ENCODE results near the gene SERPINC1. TPM values are rescaled to one million over a fixed set of nuclear protein-coding genes. Genes with fewer than 3 reads are reported as not detected.
"Not testable (repeated sequence)": the region's sequence is repeated elsewhere in the genome, so short reads cannot be mapped to it uniquely, and the experiment has no call there.

SERPINC1 gene
- total RNA-seq = not detected

DNA sequence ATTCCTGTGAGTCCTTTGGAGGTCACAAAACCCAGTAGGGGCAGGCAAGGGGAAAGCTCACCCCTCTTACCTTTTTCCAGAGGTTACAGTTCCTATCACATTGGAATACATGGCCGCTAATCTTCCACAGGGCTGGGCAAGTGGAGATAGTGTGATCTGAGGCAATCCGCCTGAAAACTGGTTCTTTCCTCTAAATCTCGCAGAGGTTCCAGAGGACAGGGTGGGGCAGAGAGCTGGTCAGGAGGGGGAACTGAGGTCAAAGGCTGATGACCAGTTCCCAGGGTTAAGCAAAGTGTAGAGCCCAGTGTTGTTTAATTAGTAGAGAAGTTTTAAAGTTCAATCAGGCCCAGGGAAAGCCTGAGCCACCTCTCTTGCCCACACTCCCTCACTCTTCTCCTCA, at the start of gene SERPINC1:
Gene SERPINC1, minus strand, starts transcription at position 179 of the 400 bp plus-strand sequence. Its CDS starts 68 bp downstream, at position 111.
- no peak within 1 kb of the TSS for H3K27ac Mint-ChIP-seq
- no peaks in the 10 kb centered on the region for H3K9me3 Mint-ChIP-seq
- no peak for DNase-seq
- POLR2A ChIA-PET = no interaction called here
- CTCF ChIA-PET = no interaction called here
- H3K27me3 Mint-ChIP-seq = no peaks in the 10 kb centered on the region
- intact Hi-C loops (cut with micrococcal nuclease) = no loop called here
- H3K4me1 Mint-ChIP-seq (ENCODE audit: low read depth) = no peaks in the 10 kb centered on the region
- no peak within 1 kb of the TSS for H3K4me3 Mint-ChIP-seq
- H3K36me3 Mint-ChIP-seq = no peaks in the 10 kb centered on the region

- H3K9me3 Mint-ChIP-seq; intact Hi-C loops (cut with micrococcal nuclease); H3K27me3 Mint-ChIP-seq; CTCF ChIA-PET; POLR2A ChIA-PET; H3K27ac Mint-ChIP-seq; DNase-seq; H3K4me1 Mint-ChIP-seq (ENCODE audit: low read depth); H3K4me3 Mint-ChIP-seq: not testable (repeated sequence)
- peaks cover 20% of the 10 kb centered on the region for H3K36me3 Mint-ChIP-seq
Observed at GRCh38 chr1:173965896-173966295, 48.8 kb upstream of the SERPINC1 start.

DNA sequence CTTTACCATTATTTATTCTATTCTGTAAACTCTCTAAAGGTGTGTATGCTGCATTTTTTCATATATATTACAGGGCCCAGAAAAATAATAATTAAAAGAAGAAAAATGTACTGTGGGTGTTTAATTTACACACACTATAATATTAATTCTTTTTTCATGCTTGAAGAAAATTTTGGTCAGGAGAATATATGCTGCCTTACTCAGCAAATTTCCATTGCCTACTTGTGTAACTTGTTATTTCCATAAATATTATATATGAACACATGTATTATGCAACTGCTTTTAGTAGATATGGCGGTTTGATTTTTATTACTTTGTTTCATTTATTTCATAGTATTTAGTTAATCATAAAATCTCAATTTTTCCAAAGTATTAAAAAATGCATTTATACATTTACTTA, 46.4 kb upstream of the SERPINC1 start:
- POLR2A ChIA-PET = no interaction called here
- Mint-ChIP-seq H3K36me3 (peaks cover 27% of the 10 kb centered on the region), H3K4me3 (no peak overlapping the region), H3K4me1 (ENCODE audit: low read depth) (no peaks in the 10 kb centered on the region), H3K9me3 (no peaks in the 10 kb centered on the region), H3K27me3 (no peaks in the 10 kb centered on the region), H3K27ac (no peak overlapping the region)
- intact Hi-C loops (cut with micrococcal nuclease) = no loop called here
- DNase-seq = no peak
- CTCF ChIA-PET = interaction anchor here (0.7 kb wide), 1 partner anchor 112 kb away, joined by 3 read pairs; no protein-coding TSS in a partner anchor

DNA sequence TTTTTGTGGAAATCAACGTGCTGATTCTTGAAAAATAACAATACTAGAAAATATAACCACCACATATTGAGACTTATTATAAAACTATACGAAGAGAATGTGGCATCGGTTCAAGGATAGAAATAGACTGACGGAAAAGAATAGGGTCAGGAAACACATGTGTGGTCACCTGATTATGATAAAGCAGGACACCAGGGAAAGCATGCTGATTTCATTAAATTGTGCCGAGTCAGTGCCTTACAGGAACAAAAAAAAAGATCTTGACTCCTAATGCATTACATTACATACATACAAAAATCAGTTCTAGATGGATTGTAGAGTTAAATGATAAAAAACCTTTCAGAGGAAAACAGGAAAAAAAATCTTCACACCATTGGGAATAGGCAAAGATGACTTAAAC, 43.5 kb upstream of the SERPINC1 start:
- intact Hi-C loops (cut with micrococcal nuclease) = no loop called here
- Mint-ChIP-seq H3K9me3 (no peaks in the 10 kb centered on the region), H3K27ac (no peak overlapping the region), H3K27me3 (no peaks in the 10 kb centered on the region), H3K4me1 (ENCODE audit: low read depth) (no peaks in the 10 kb centered on the region), H3K36me3 (peaks cover 29% of the 10 kb centered on the region), H3K4me3 (no peak overlapping the region)
- ChIA-PET CTCF (no interaction called here), POLR2A (no interaction called here)
- no peak for DNase-seq

DNA sequence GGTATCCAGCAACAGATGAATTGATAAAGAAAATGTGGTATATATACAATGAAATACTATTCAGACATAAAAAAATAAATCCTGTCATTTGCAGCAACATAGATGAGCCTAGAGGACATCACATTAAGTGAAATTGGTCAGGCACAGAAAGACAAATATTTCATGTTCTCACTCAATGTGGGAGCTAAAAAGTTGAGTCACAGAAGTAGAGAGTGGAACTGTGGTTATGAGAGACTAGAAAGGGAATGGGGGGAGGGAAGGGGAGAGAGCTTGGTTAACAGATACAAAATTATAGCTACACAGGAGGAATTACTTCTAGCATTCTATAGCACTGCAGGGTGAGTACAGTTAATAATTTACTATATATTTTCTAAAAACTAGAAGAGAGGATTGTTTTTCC, 37.1 kb upstream of the SERPINC1 start:
- Mint-ChIP-seq H3K36me3 (peaks cover 24% of the 10 kb centered on the region), H3K27ac (no peak overlapping the region), H3K9me3 (no peaks in the 10 kb centered on the region), H3K27me3 (no peaks in the 10 kb centered on the region), H3K4me1 (ENCODE audit: low read depth) (peaks cover 15% of the 10 kb centered on the region), H3K4me3 (no peak overlapping the region)
- DNase-seq = no peak
- ChIA-PET POLR2A (no interaction called here), CTCF (interaction anchor here (1.2 kb wide), 1 partner anchor 264 kb away, joined by 3 read pairs; no protein-coding TSS in a partner anchor)
- intact Hi-C loops (cut with micrococcal nuclease) = loop anchor here (5.0 kb wide), 1 partner anchor 82 kb away; no protein-coding TSS in a partner anchor

DNA sequence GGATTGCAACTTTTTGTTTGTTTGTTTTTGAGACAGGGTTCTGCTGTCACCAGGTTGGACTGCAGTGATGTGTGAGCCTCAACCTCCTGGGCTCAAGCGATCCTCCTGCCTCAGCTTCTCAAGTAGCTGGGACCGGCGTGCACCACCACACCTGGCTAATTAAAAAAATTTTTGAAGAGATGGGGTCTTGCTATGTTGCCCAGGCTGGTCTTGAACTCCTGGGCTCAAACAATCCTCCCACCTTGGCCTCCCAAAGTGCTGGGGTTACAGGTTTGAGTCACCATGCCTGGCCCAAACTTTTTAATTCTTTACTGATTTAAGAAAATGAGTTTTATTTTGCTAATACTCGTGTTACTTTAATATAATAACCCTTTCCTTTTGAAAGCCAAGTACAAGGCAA, 31.5 kb upstream of the SERPINC1 start:
- intact Hi-C loops (cut with micrococcal nuclease) = no loop called here
- no peak overlapping the region for H3K27ac Mint-ChIP-seq
- CTCF ChIA-PET = no interaction called here
- peaks cover 28% of the 10 kb centered on the region for H3K36me3 Mint-ChIP-seq
- no peaks in the 10 kb centered on the region for H3K9me3 Mint-ChIP-seq
- DNase-seq = no peak
- H3K27me3 Mint-ChIP-seq = no peaks in the 10 kb centered on the region
- H3K4me3 Mint-ChIP-seq = no peak overlapping the region
- POLR2A ChIA-PET = no interaction called here
- H3K4me1 Mint-ChIP-seq (ENCODE audit: low read depth) = peaks cover 10% of the 10 kb centered on the region

DNA sequence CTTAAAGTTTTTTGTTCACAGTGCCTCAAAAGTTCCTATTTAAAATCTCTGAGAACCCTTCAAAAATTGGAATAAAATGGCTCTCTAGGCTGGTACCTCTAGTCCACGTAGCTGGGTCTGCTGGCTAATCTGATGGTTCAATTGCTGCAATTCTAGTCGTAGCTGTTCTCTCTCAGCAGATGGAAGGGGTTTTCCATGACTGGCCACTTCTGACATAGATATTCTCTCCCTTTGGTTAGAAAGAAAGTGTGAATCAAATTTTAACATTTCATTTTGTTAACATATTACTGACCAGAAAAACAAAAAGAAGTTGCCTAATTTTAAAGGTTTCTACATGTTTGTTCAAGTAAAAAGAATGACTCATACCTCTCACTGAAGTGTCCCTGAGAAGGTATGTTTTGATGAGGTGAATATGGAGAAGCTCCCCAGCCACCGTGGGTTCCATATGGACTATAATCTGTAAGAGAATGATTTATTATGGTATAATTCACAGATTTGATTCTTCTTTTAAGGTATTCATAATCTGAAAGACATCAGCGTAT, 29.3 kb upstream of the SERPINC1 start:
- Mint-ChIP-seq H3K27me3 (no peaks in the 10 kb centered on the region), H3K27ac (peak overlapping the region; percentile 8), H3K36me3 (peaks cover 29% of the 10 kb centered on the region), H3K4me3 (no peak overlapping the region), H3K9me3 (no peaks in the 10 kb centered on the region), H3K4me1 (ENCODE audit: low read depth) (no peaks in the 10 kb centered on the region)
- CTCF ChIA-PET = no interaction called here
- DNase-seq = no peak
- intact Hi-C loops (cut with micrococcal nuclease) = no loop called here
- POLR2A ChIA-PET = interaction anchor here (1.0 kb wide), 1 partner anchor 11 kb away, joined by 3 read pairs; no protein-coding TSS in a partner anchor

GRCh38 chr1:173937062-173937461, 19.9 kb upstream of the SERPINC1 start:
- Mint-ChIP-seq H3K9me3 (no peaks in the 10 kb centered on the region), H3K4me3 (no peak overlapping the region), H3K36me3 (peaks cover 23% of the 10 kb centered on the region), H3K27ac (no peak overlapping the region), H3K4me1 (ENCODE audit: low read depth) (peaks cover 10% of the 10 kb centered on the region), H3K27me3 (no peaks in the 10 kb centered on the region)
- CTCF ChIA-PET = interaction anchor here (0.9 kb wide), 1 partner anchor 281 kb away, joined by 4 read pairs; no protein-coding TSS in a partner anchor
- DNase-seq = no peak
- intact Hi-C loops (cut with micrococcal nuclease) = no loop called here
- POLR2A ChIA-PET = no interaction called here

DNA sequence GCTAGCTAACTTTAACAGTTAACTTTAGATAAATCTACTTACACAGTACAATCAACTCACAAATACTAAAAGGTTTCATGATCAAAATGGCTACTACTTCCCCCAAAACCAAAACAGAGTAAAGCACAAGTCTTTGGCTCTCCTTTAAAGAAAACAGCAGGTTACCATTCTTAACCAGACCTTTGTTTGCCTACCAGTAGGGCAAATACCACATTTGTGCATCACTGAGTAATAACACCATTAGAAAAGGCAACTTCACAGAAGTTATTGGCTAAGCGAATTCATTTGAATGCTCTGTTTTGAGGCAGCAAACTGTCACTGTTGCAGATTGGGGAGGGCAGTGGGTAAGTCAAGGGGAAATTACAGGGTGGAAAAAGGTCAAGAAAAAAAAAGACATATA, 17.3 kb upstream of the SERPINC1 start:
- no peak overlapping the region for H3K27ac Mint-ChIP-seq
- no peak for DNase-seq
- no peaks in the 10 kb centered on the region for H3K27me3 Mint-ChIP-seq
- ChIA-PET POLR2A (no interaction called here), CTCF (interaction anchor here (1.2 kb wide), 1 partner anchor 57 kb away, joined by 3 read pairs; no protein-coding TSS in a partner anchor)
- H3K4me1 Mint-ChIP-seq (ENCODE audit: low read depth) = peaks cover 10% of the 10 kb centered on the region
- H3K4me3 Mint-ChIP-seq = no peak overlapping the region
- peaks cover 19% of the 10 kb centered on the region for H3K36me3 Mint-ChIP-seq
- intact Hi-C loops (cut with micrococcal nuclease) = no loop called here
- H3K9me3 Mint-ChIP-seq = no peaks in the 10 kb centered on the region

- H3K27me3 Mint-ChIP-seq; DNase-seq; intact Hi-C loops (cut with micrococcal nuclease); H3K4me3 Mint-ChIP-seq; H3K9me3 Mint-ChIP-seq; POLR2A ChIA-PET; H3K27ac Mint-ChIP-seq; H3K4me1 Mint-ChIP-seq (ENCODE audit: low read depth): not testable (repeated sequence)
- CTCF ChIA-PET = interaction anchor here (0.6 kb wide), 1 partner anchor 123 kb away, joined by 10 read pairs; no protein-coding TSS in a partner anchor
- H3K36me3 Mint-ChIP-seq = peaks cover 11% of the 10 kb centered on the region
Observed at GRCh38 chr1:173930541-173930940, 13.4 kb upstream of the SERPINC1 start.

GRCh38 chr1:173925306-173926242, 8.4 kb upstream of the SERPINC1 start:
- Mint-ChIP-seq H3K4me3 (no peak overlapping the region), H3K36me3 (peaks cover 3% of the 10 kb centered on the region), H3K27ac (no peak overlapping the region), H3K4me1 (ENCODE audit: low read depth) (no peaks in the 10 kb centered on the region), H3K27me3 (no peaks in the 10 kb centered on the region), H3K9me3 (no peaks in the 10 kb centered on the region)
- CTCF ChIA-PET = no interaction called here
- DNase-seq = no peak
- intact Hi-C loops (cut with micrococcal nuclease) = no loop called here
- POLR2A ChIA-PET = no interaction called here

DNA sequence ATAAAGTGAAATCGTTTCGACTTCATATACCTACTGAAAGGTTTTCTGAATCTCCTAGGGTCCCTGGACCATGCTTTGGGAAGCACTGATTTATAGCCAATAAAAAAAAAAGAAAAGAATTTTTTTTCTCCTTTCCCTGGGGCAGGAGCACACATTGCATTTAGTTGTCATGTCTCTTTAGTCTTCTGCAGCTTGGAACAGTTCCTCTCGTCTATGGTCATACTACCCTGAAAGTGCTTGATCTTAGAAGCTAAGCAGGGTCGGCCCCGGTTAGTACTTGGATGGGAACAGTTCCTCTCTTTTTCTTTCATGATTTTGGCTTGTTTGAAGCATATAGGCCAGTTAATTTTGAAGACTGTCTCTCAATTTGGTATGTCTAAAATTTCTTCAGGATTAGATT, 3.7 kb upstream of the SERPINC1 start:
- ChIA-PET POLR2A (no interaction called here), CTCF (interaction anchor here (0.9 kb wide), 1 partner anchor 15 kb away, joined by 3 read pairs; no protein-coding TSS in a partner anchor)
- no peak overlapping the region for H3K4me3 Mint-ChIP-seq
- H3K9me3 Mint-ChIP-seq = no peaks in the 10 kb centered on the region
- H3K4me1 Mint-ChIP-seq (ENCODE audit: low read depth) = no peaks in the 10 kb centered on the region
- intact Hi-C loops (cut with micrococcal nuclease) = no loop called here
- H3K27me3 Mint-ChIP-seq = no peaks in the 10 kb centered on the region
- DNase-seq = no peak
- H3K27ac Mint-ChIP-seq = no peak overlapping the region
- no peaks in the 10 kb centered on the region for H3K36me3 Mint-ChIP-seq
